ENCODE measurements around the gene R3HDM1.
"Not testable (repeated sequence)": the region's sequence is repeated elsewhere in the genome, so short reads cannot be mapped to it uniquely, and the experiment has no call there.

Gene R3HDM1

GRCh38 chr2:135573620-135574019, 42.3 kb downstream of the R3HDM1 start:
- DNase-seq (ENCODE audit: low read depth), result no peak

DNA sequence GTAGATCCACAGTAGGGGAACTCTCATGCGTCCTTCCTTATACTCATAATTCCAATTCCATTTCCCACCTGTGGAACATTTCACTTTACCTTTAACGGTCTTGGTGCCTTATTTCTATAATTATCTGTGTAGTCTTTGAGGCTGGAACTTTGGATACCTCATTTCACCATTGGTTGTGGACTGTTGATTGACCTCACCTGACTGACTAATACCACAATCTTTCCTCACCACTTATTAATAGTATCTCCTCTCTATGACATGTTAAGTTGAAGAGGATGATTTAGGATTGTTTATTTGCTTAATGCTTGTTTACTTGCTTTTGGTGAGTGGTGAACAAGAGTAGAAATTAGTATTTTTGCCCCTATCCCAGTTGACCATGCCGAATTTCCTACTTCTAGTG, 50.0 kb downstream of the R3HDM1 start:
- no peak for DNase-seq (ENCODE audit: low read depth)

DNA sequence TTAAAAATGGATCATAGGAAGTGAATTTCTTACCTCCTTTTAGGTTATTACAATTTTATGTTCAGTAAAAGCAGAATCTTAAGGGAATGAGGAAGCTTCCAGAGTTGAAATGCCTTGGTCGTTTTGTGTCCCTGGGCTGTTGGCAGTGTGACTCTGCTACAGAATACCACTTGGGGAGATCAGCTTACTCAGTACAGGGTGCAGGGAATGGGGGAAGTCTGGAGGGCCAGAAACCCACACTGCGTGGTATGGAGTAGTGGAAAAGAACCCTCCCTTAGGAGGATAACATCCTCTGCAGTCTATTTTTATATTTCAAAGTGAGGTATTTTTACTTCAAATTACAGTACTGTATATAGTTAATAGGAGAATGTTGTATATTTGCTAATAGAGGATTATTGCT, 51.1 kb downstream of the R3HDM1 start:
- DNase-seq (ENCODE audit: low read depth), result no peak

DNA sequence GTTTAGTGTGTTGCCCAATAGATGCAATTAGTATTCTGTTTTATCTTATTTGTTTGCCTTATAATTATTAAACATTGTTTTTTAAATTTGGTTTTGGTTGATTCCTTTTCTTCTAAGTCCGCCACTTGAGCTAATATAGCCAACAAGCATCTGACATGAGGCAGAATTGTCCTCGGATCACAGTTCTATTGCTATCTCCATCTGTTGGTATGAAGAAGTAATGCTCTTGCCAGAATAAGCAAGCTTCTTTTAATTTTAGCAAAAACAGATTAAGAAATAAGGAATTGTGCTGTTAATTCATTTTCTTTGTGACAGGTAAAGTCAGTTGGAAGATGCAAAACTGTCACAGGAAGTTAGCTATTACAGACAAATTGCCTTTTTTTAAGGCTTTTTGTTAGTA, 54.3 kb downstream of the R3HDM1 start:
- DNase-seq (ENCODE audit: low read depth), result no peak

DNA sequence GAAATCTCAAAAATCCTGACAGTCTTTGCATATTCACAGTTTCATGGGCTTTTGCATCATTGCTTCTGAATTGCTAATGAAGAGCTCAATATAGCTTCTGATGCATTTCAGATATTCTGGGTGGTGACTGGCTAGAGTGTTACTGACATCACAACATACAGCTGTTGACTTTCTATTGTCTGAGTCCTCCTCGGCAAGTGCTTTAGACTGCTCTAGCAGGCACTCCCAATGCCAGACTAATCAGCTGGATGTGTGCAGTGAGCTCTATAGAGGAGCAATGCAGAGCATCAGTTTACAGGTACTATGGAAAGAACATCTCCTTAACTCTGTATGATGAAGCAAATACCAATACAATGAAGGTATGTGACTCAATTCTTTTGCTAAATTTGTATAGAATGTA, 54.9 kb downstream of the R3HDM1 start:
- DNase-seq (ENCODE audit: low read depth), result no peak

DNA sequence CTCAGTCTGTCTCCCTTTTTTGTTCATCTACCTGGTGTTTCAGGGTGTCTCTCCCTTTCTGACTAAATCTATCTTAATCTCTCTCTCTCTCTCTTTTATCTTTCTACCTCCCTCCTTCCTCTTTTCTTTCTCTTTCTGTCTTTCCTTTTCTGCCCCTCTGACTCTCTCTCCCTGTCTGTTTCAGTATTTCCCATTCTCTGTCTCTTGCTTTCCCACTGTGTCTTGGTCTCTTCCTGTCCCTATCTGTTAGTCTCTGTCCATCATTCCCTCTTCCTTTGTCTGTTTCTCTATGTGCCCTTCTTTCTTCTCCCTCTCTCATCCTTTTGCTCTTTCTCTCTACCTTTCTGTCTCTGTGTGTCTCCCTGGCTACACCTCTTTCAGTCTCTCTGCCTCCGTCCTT, 56.7 kb downstream of the R3HDM1 start:
- no peak for DNase-seq (ENCODE audit: low read depth)

DNA sequence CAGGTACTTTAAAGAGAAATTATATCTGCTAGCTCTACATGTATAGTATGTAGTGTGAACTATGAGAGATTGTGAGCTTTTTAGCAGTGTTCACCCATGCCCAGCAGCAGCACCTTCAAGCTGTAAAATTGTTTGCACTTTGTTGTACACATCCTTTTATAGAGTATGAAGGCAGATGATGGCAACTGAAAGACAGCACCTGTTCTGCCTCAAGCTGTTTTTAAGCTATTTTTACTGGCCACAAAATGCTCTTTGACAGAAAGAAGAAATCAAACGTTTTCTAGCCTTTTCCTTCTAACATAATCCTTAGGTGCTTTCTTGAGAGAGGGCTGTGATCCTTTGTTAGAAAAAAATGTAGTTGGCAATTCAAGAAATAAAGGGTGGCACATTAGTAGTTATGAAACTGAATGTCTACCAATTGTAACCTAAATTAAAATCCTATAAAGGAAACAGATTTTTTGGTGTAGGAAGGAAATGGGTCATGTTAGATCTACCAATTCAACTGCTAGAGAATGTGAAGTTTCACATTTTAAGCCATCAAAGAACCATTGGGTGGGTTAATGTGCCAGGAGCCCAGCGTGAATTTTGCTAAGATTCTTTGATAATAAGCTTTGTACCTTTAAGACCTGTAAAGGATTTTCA, 59.5 kb downstream of the R3HDM1 start:
- no peak for DNase-seq (ENCODE audit: low read depth)

- no peak for DNase-seq (ENCODE audit: low read depth)
Measured at GRCh38 chr2:135600915-135601314, 69.6 kb downstream of the R3HDM1 start.

DNA sequence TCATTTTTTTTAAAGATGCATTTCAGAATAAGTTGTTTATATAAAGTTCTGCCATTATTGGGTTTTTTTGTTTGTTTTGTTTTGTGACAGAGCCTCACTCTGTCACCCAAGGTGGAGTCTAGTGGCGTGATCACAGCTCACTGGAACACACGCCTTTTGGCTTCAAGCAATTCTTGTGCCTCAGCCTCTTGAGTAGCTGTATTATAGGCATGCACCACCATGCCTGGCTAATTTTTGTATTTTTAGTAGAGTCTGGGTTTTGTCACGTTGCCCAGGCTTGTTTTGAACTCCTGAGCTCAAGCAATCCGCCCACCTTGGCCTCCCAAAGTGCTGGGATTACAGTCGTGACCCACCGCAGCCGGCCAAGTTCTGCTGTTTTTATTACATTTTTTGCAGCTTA, 72.3 kb downstream of the R3HDM1 start:
- DNase-seq (ENCODE audit: low read depth), result no peak

GRCh38 chr2:135607561-135607960, 76.3 kb downstream of the R3HDM1 start:
- no peak for DNase-seq (ENCODE audit: low read depth)

DNA sequence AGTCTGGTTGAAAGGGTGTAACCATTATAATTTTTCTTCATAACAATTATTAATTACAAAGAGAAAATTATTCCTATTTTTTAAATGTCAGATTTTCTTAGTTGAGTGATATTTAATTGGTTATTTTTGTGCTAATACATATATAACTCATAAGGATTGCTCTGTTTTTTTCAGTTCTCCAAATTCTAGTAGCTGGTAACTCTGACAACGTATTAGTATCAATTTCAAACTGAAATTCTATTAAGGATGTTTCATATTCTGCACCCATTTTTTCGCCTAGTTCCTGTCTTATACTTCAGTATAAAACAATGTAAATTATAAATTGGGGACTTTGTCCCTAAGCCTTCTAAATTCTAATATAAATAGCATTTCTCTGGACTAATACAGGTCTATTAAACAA, 81.0 kb downstream of the R3HDM1 start:
- DNase-seq (ENCODE audit: low read depth), result no peak

GRCh38 chr2:135615404-135615803, 84.1 kb downstream of the R3HDM1 start:
- no peak for DNase-seq (ENCODE audit: low read depth)

GRCh38 chr2:135617501-135618015, 86.3 kb downstream of the R3HDM1 start:
- no peak for DNase-seq (ENCODE audit: low read depth)

DNA sequence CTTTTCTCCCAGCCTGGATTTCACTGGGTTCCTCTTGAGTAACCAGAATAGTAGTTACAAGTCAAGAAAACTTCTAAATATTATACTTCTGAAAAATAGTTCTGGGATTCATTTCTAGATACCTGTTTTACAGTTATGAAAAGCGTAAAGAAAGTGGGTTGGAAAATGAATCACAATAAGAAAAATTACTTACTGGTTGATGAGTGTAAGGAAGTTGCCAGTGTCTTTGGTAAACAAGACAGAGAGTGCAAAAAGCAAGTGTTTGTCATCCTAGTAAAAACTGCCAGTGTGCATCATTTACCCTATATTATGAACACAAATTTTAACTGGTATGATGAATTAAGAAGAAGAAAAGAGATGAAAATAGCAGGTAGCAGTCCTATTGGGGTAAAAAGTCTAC, 88.9 kb downstream of the R3HDM1 start:
- no peak for DNase-seq (ENCODE audit: low read depth)

- no peak for DNase-seq (ENCODE audit: low read depth)
Measured at GRCh38 chr2:135629520-135629919, 98.2 kb downstream of the R3HDM1 start.

GRCh38 chr2:135630034-135630433, 98.8 kb downstream of the R3HDM1 start:
- not testable (repeated sequence) for DNase-seq (ENCODE audit: low read depth)

DNA sequence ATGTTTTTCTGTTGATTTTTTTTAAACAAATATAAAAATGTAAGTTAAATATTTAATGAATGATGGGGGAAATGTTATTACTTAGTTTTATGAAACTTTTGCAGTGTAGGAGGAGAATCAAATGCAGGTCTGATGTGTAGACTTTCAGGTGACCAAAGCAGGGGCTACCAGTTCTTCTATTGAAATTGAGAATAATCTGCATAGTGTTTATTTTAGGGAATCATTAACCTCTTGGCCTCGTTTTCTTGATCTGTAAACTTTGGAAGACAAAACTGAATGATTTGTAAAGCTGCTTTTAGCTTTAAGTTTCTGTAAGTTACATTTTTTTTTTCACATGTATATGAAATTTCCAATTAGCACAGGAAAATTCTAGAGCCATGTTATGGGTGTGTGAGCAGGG, 99.2 kb downstream of the R3HDM1 start:
- no peak for DNase-seq (ENCODE audit: low read depth)

- no peak for DNase-seq (ENCODE audit: low read depth)
Measured at GRCh38 chr2:135633582-135633981, 102.3 kb downstream of the R3HDM1 start.

- no peak for DNase-seq (ENCODE audit: low read depth)
Measured at GRCh38 chr2:135635212-135635835, 104.0 kb downstream of the R3HDM1 start.

DNA sequence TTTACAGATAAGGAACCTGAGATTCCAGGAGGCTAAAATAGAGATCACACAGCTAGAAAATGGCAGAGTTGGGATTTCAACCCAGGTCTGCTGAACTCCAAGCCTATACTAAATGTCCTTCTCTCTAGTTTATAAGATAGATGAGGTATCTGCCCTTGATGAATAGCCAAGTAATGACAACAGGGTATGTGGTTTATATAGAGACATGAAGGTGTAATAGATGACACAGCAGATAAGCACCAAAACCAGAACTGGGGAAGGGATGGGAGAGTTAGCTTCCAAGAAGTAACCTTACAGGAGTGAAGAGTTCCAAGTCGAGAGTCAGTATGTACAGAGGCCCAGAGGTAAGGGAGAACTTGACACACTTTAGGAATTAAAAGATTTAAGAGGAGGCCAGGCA, 105.7 kb downstream of the R3HDM1 start:
- DNase-seq (ENCODE audit: low read depth), result no peak

DNA sequence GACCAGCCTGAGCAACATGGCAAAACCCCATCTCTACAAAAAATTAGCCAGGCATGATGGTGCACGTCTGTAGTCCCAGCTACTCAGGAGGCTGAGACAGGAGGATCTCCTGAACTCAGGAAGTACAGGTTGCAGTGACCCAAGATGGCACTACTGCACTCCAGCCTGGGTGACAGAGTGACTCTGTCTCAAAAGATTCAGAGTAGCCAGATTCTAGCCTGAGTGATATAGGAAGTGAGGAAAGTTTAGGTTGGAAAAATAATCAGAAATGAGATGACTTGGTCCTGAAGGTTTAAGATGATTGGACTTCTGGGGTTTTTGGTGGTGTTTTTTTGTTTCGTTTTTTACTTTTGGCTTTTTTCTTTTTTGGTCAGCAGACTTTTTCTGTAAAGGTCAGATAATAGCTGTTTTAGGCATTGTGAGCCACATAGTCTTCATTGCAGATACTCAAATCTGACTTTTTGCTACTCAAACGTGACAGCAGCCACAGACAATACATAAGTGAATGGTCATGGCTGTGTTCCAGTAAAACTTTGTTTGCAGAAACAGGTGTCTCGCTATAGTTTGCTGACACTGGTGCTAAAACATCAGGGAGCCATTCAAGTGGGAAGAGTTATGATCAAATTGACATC, 106.3 kb downstream of the R3HDM1 start:
- no peak for DNase-seq (ENCODE audit: low read depth)

- DNase-seq (ENCODE audit: low read depth), result no peak
Measured at GRCh38 chr2:135638825-135639224, 107.5 kb downstream of the R3HDM1 start.
